ENCODE results near the gene ADAP2.

GRCh38 chr17:30947796-30948195 lies 26.1 kb downstream of the ADAP2 start:
- TF ChIP-seq, protein P1, sequence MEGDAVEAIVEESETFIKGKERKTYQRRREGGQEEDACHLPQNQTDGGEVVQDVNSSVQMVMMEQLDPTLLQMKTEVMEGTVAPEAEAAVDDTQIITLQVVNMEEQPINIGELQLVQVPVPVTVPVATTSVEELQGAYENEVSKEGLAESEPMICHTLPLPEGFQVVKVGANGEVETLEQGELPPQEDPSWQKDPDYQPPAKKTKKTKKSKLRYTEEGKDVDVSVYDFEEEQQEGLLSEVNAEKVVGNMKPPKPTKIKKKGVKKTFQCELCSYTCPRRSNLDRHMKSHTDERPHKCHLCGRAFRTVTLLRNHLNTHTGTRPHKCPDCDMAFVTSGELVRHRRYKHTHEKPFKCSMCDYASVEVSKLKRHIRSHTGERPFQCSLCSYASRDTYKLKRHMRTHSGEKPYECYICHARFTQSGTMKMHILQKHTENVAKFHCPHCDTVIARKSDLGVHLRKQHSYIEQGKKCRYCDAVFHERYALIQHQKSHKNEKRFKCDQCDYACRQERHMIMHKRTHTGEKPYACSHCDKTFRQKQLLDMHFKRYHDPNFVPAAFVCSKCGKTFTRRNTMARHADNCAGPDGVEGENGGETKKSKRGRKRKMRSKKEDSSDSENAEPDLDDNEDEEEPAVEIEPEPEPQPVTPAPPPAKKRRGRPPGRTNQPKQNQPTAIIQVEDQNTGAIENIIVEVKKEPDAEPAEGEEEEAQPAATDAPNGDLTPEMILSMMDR (IDR thresholded peaks at IDR 0.05) = no peak
- no peak for TF ChIP-seq POLR2A (IDR thresholded peaks at IDR 0.05)
- TF ChIP-seq EP300 (IDR thresholded peaks at IDR 0.05) = no peak

All from ovary (tissue), 3 donors.